ENCODE data around the gene TRAF3. TPM values are rescaled to one million over a fixed set of nuclear protein-coding genes. Genes with fewer than 3 reads are reported as not detected.

TRAF3 gene
- total and polyA plus RNA-seq, 4 donors: 3.4 to 32.6 (median 11.5) TPM

DNA sequence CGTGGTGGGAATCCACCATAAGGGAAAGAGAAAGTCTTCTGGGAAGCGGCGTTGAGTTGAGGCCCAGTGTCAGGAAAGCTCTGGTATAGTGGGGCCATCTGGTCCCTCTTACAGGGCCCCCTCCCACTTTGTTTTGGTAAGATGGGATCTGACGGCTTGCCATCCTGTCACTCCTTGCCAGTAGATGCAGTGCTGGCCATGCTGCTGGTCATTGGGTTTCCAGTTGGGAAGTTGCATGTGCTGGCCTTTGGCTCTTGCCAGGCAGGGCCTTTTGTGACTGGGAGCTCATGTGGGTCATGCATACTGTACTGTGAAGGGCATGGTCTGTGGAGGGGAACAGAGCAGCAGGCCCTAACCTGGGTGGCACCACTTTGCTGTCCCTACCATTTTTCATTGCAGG lies 3.8 kb downstream of the TRAF3 start:
- peaks cover 0 to 5% of the 10 kb centered on the region in 2 donors for H3K4me1 ChIP-seq (ENCODE audit: control insufficient read depth in 1 of 2, insufficient read depth in 2 of 2, low read length in 2 of 2)
- H3K4me3 ChIP-seq (ENCODE audit: low read length in 2 of 2): no peak overlapping the region
- no peaks in the 10 kb centered on the region for H3K27me3 ChIP-seq (ENCODE audit: control insufficient read depth in 1 of 2, insufficient read depth in 2 of 2, low read length in 1 of 2)
- ATAC-seq (ENCODE audit: low FRiP score): no peak
- no peak for DNase-seq
- no peaks in the 10 kb centered on the region for H3K9me3 ChIP-seq (ENCODE audit: control insufficient read depth, low read length)
- no peaks in the 10 kb centered on the region for H3K36me3 ChIP-seq (ENCODE audit: control insufficient read depth in 1 of 2, insufficient read depth in 2 of 2, low read length in 1 of 2)
- no peak overlapping the region for H3K27ac ChIP-seq (ENCODE audit: low read depth in 1 of 2, low read length in 2 of 2)
- WGBS, 2 donors: 95 to 96% methylated on average over 4 of the region's 4 CpGs
- intact Hi-C loops (cut with DNase I): no loop called here

GRCh38 chr14:102782974-102783373 lies 5.7 kb downstream of the TRAF3 start:
- Histone ChIP-seq H3K4me3 (ENCODE audit: low read length in 2 of 2) (no peak overlapping the region), H3K36me3 (ENCODE audit: control insufficient read depth in 1 of 2, insufficient read depth in 2 of 2, low read length in 1 of 2) (no peaks in the 10 kb centered on the region), H3K27ac (ENCODE audit: low read depth in 1 of 2, low read length in 2 of 2) (no peak overlapping the region), H3K4me1 (ENCODE audit: control insufficient read depth in 1 of 2, insufficient read depth in 2 of 2, low read length in 2 of 2) (peaks cover 0 to 5% of the 10 kb centered on the region in 2 donors), H3K27me3 (ENCODE audit: control insufficient read depth in 1 of 2, insufficient read depth in 2 of 2, low read length in 1 of 2) (no peaks in the 10 kb centered on the region), H3K9me3 (ENCODE audit: control insufficient read depth, low read length) (no peaks in the 10 kb centered on the region)
- DNase-seq (no peak), ATAC-seq (ENCODE audit: low FRiP score) (no peak)
- 96% methylated on average over 7 of the region's 7 CpGs for WGBS, 2 donors
- intact Hi-C loops (cut with DNase I): no loop called here

- no peaks in the 10 kb centered on the region for H3K27me3 ChIP-seq (ENCODE audit: control insufficient read depth in 1 of 2, insufficient read depth in 2 of 2, low read length in 1 of 2)
- intact Hi-C loops (cut with DNase I): no loop called here
- 87 to 93% methylated on average over 7 of the region's 7 CpGs for WGBS, 2 donors
- no peaks in the 10 kb centered on the region for H3K9me3 ChIP-seq (ENCODE audit: control insufficient read depth, low read length)
- no peaks in the 10 kb centered on the region for H3K36me3 ChIP-seq (ENCODE audit: control insufficient read depth in 1 of 2, insufficient read depth in 2 of 2, low read length in 1 of 2)
- DNase-seq (no peak), ATAC-seq (ENCODE audit: low FRiP score) (no peak)
- no peaks in the 10 kb centered on the region for H3K4me1 ChIP-seq (ENCODE audit: control insufficient read depth in 1 of 2, insufficient read depth in 2 of 2, low read length in 2 of 2)
- no peak overlapping the region for H3K27ac ChIP-seq (ENCODE audit: low read depth in 1 of 2, low read length in 2 of 2)
- no peak overlapping the region for H3K4me3 ChIP-seq (ENCODE audit: low read length in 2 of 2)
Measured at GRCh38 chr14:102784892-102785594, 7.8 kb downstream of the TRAF3 start.

GRCh38 chr14:102785595-102785963 lies 8.3 kb downstream of the TRAF3 start:
- Histone ChIP-seq H3K36me3 (ENCODE audit: control insufficient read depth in 1 of 2, insufficient read depth in 2 of 2, low read length in 1 of 2) (no peaks in the 10 kb centered on the region), H3K4me1 (ENCODE audit: control insufficient read depth in 1 of 2, insufficient read depth in 2 of 2, low read length in 2 of 2) (no peaks in the 10 kb centered on the region), H3K9me3 (ENCODE audit: control insufficient read depth, low read length) (no peaks in the 10 kb centered on the region), H3K27ac (ENCODE audit: low read depth in 1 of 2, low read length in 2 of 2) (no peak overlapping the region), H3K4me3 (ENCODE audit: low read length in 2 of 2) (no peak overlapping the region), H3K27me3 (ENCODE audit: control insufficient read depth in 1 of 2, insufficient read depth in 2 of 2, low read length in 1 of 2) (no peaks in the 10 kb centered on the region)
- intact Hi-C loops (cut with DNase I): no loop called here
- ATAC-seq (ENCODE audit: low FRiP score): no peak
- DNase-seq: no peak
- WGBS, 2 donors: 90 to 93% methylated on average over 3 of the region's 3 CpGs

DNA sequence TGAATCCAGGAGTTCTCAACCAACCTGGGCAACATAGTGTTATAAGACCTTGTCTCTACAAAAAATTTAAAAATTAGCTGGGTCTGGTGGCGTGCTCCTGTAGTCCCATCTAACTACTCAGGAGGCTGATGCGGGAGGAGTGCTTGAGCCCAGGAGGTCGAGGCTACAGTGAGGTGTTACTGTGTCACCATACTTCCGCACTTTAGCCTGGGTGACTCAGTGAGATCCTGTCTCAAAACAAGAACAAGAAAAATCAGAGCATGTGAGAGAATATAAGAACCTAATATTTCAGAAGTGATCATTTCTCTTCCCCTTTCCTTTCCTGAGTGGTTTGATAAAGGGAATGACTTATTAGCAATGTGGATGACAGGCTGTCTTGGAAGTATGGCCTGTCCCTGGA lies 9.5 kb downstream of the TRAF3 start:
- intact Hi-C loops (cut with DNase I): no loop called here
- WGBS, 2 donors: 87 to 90% methylated on average over 4 of the region's 4 CpGs
- no peak for ATAC-seq (ENCODE audit: low FRiP score)
- Histone ChIP-seq H3K9me3 (ENCODE audit: control insufficient read depth, low read length) (no peaks in the 10 kb centered on the region), H3K27ac (ENCODE audit: low read depth in 1 of 2, low read length in 2 of 2) (no peak overlapping the region), H3K36me3 (ENCODE audit: control insufficient read depth in 1 of 2, insufficient read depth in 2 of 2, low read length in 1 of 2) (no peaks in the 10 kb centered on the region), H3K4me1 (ENCODE audit: control insufficient read depth in 1 of 2, insufficient read depth in 2 of 2, low read length in 2 of 2) (no peaks in the 10 kb centered on the region), H3K27me3 (ENCODE audit: control insufficient read depth in 1 of 2, insufficient read depth in 2 of 2, low read length in 1 of 2) (no peaks in the 10 kb centered on the region), H3K4me3 (ENCODE audit: low read length in 2 of 2) (no peak overlapping the region)
- DNase-seq: no peak

- Histone ChIP-seq H3K9me3 (ENCODE audit: control insufficient read depth, low read length) (peaks cover 4% of the 10 kb centered on the region), H3K4me1 (ENCODE audit: control insufficient read depth in 1 of 2, insufficient read depth in 2 of 2, low read length in 2 of 2) (no peaks in the 10 kb centered on the region), H3K27me3 (ENCODE audit: control insufficient read depth in 1 of 2, insufficient read depth in 2 of 2, low read length in 1 of 2) (no peaks in the 10 kb centered on the region), H3K36me3 (ENCODE audit: control insufficient read depth in 1 of 2, insufficient read depth in 2 of 2, low read length in 1 of 2) (no peaks in the 10 kb centered on the region), H3K4me3 (ENCODE audit: low read length in 2 of 2) (no peak overlapping the region), H3K27ac (ENCODE audit: low read depth in 1 of 2, low read length in 2 of 2) (no peak overlapping the region)
- DNase-seq: no peak
- intact Hi-C loops (cut with DNase I): no loop called here
- WGBS, 2 donors: 92 to 94% methylated on average over 5 of the region's 5 CpGs
- no peak for ATAC-seq (ENCODE audit: low FRiP score)
Measured at GRCh38 chr14:102789349-102789748, 12.1 kb downstream of the TRAF3 start.

DNA sequence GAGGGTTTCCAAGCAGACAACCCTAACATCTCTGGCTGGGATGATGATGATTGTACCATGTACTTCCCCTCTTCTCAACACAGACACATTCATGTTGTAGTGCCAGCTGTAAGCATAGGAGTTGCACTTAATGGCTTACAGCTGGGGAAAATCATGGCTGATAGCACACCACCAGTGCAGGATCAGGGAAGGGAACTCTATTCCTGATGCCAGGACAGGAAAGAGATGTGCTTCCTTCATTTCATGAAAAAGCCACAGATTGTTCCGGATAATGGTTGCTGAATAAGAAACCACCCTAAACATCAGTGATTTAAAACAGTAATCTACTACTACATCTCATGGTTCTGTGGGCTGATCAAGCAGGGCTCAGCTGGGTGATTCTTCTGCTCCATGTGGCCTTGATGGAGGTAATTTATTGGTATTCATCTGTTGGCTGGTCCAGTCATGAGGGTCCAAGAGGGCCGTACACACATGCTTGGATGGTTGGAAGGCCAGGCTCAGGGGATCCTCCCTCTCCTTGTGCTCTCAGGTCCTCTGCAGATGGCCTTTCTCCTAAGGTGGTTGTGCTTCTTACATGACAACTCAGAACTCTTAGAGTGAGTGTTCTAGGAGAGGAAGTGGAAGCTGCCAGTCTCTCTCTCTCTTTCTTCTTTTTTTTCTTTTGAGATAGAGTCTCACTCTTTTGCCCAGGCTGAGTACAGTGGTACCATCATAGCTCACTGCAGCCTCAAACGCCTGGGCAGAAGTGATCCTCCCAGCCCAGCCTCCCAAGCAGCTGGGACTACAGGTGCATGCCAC lies 16.5 kb downstream of the TRAF3 start:
- ATAC-seq (ENCODE audit: low FRiP score) (no peak), DNase-seq (no peak)
- Histone ChIP-seq H3K27me3 (ENCODE audit: control insufficient read depth in 1 of 2, insufficient read depth in 2 of 2, low read length in 1 of 2) (no peaks in the 10 kb centered on the region), H3K36me3 (ENCODE audit: control insufficient read depth in 1 of 2, insufficient read depth in 2 of 2, low read length in 1 of 2) (no peaks in the 10 kb centered on the region), H3K4me3 (ENCODE audit: low read length in 2 of 2) (no peak overlapping the region), H3K27ac (ENCODE audit: low read depth in 1 of 2, low read length in 2 of 2) (no peak overlapping the region), H3K4me1 (ENCODE audit: control insufficient read depth in 1 of 2, insufficient read depth in 2 of 2, low read length in 2 of 2) (no peaks in the 10 kb centered on the region), H3K9me3 (ENCODE audit: control insufficient read depth, low read length) (peaks cover 4% of the 10 kb centered on the region)
- WGBS, 2 donors: 98 to 99% methylated on average over 3 of the region's 3 CpGs
- intact Hi-C loops (cut with DNase I): no loop called here

DNA sequence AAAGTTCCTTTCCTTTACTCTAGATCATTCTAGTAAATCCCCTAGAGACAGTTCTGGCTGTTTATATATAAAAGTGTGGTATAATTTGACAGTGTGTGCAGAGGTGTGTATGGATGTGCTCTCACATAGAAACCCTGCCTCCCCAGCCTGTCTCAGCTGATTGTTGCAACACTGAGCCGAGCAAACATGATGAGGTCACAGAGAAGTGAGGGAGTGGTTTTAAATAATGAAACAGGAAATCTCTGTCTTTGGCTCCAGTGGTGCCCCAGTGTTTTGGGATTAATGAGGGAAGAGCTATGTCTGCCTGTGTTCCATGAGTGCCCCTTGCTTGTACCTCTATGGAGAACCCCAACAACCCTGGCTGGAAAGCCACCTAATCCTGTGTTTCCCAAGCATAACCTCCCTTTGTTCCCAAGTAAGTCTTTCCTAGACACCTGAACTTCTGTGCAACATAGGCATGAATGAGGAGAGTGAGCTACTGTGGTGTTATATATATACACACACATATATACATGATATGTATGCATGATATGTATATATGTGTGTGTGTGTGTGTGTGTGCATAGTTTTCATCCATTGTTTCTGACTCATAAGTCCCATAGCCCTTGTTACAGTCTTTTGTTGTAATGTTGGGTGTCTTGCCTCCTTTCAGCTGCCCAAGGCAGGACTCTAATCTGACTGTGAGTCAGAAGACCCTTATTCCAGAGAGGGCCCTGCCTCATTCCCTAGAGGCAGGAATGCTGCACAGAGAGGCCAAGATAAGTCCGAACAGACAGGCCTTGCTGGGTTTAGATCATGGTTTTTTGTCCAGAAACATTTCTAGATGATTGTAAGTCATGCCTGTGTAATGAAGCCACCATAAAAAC lies 18.0 kb downstream of the TRAF3 start:
- no peak overlapping the region for H3K4me3 ChIP-seq (ENCODE audit: low read length in 2 of 2)
- ATAC-seq (ENCODE audit: low FRiP score) (peak; percentile 85), DNase-seq (peak in 1 of 2 donors; percentile 72)
- no peaks in the 10 kb centered on the region for H3K4me1 ChIP-seq (ENCODE audit: control insufficient read depth in 1 of 2, insufficient read depth in 2 of 2, low read length in 2 of 2)
- intact Hi-C loops (cut with DNase I): no loop called here
- H3K27me3 ChIP-seq (ENCODE audit: control insufficient read depth in 1 of 2, insufficient read depth in 2 of 2, low read length in 1 of 2): no peaks in the 10 kb centered on the region
- WGBS, 2 donors: 31 to 39% methylated on average over 2 of the region's 2 CpGs
- H3K36me3 ChIP-seq (ENCODE audit: control insufficient read depth in 1 of 2, insufficient read depth in 2 of 2, low read length in 1 of 2): no peaks in the 10 kb centered on the region
- H3K27ac ChIP-seq (ENCODE audit: low read depth in 1 of 2, low read length in 2 of 2): no peak overlapping the region
- H3K9me3 ChIP-seq (ENCODE audit: control insufficient read depth, low read length): peaks cover 4% of the 10 kb centered on the region

All from aorta (tissue), 5 donors.